Pancreas (tissue), 10 donors: Measurements from ENCODE around the gene VPS35L. TPM values are rescaled to one million over a fixed set of nuclear protein-coding genes. Genes with fewer than 3 reads are reported as not detected.

Experiments
- ATAC-seq, 4 donors: fragments of 200-7000 bp; cut with Tn5 transposase; one replicate each; pipeline versions ENCODE4 v1.8.0 to v1.9.1; 2020; ENCODE audit warnings: mild to moderate bottlenecking in 4 of 4, moderate library complexity in 4 of 4
- DNase-seq, 6 donors: peaks; one replicate each; pipeline ENCODE4 v3.0.0-alpha.2; 2020
- FAIRE-seq: peaks from 2 replicates; lab custom pipeline; 2012; peaks lifted over from hg19 to GRCh38; lab: Jason Lieb, UNC
- H3K27ac ChIP-seq, 4 donors: fragments of 200-600 bp; sonication (generic); 1 replicate in 3 of 4; 2 replicates in 1 of 4; pipeline versions ENCODE4 v1.5.0 to v1.8.0; 2020
- H3K27me3 ChIP-seq, 4 donors: fragments of 200-600 bp; one replicate each; pipeline ENCODE4 v1.8.0; 2021
- H3K36me3 ChIP-seq, 3 donors: fragments of 200-600 bp; sonication (generic) in 1 of 3; one replicate each; pipeline versions ENCODE4 v1.5.0 to v1.8.0; 2020 to 2021
- H3K4me1 ChIP-seq, 3 donors: fragments of 200-600 bp; one replicate each; pipeline ENCODE4 v1.8.0; 2021
- H3K4me3 ChIP-seq, 4 donors: fragments of 200-600 bp; sonication (generic) in 2 of 4; one replicate each; pipeline versions ENCODE4 v1.5.0 to v1.8.0; 2020 to 2021
- H3K9me3 ChIP-seq, 4 donors: fragments of 200-600 bp; one replicate each; pipeline ENCODE4 v1.8.0; 2021
- CTCF ChIP-seq, 4 donors: fragments of 200-600 bp; sonication (generic) in 3 of 4; IDR thresholded peaks; one replicate each; pipeline versions ENCODE4 v1.5.0 to v1.8.0; 2021; ENCODE audit warnings: antibody characterized with exemption in 4 of 4
- WGBS, 2 donors: extraction: QIAGEN DNeasy Blood & Tissue Kit; methylation state at CpG; one replicate each; pipeline ENCODE4 v1.1.7; 2013; 5-methylcytosine and 5-hydroxymethylcytosine counted together
- intact Hi-C, 3 donors: fragments of 100-400 bp; cut with DNase I; formaldehyde crosslinking; loops; one replicate each; pipeline versions ENCODE4 v1.11.1 to v1.14.2; 2022
- polyA plus RNA-seq, 2 donors: library from polyadenylated mRNA; stranded (reverse); fragments of 200-250 nt; gene quantifications; one replicate each; pipeline ENCODE4 v1.2.3, GENCODE V29; 2013
- total RNA-seq, 6 donors: library from RNA; stranded (reverse); fragmentation: NEBNext Ultra II Directional in 4 of 6; extraction: Animal tissue kit (Norgen Biotek cat#: 25700) in 4 of 6; gene quantifications; one replicate each; pipeline versions ENCODE4 v1.2.1 to v1.2.4, GENCODE V29; 2021 to 2023
- donor health status: healthy with polysubstance abuse.
- donor health status: DM: no; HTN: no; CAD: no; lungs with moderate emphysema.
- donor health status: DM: no; HTN: no; CAD: no.
- donor health status: control.
- donor health status: control.
- donor health status: Bipolar disorder and iron deficiency.
- donor health status: DM: yes; HTN: yes; CAD: no.
- donor health status: DM: no; HTN: no; CAD: no.
- donor health status: DM: no; HTN: no; CAD: no.
- donor health status: DM: yes; HTN: yes; CAD: no.

The VPS35L gene
- total and polyA plus RNA-seq, 8 donors: 15.2 to 35.3 (median 22.3) TPM

DNA sequence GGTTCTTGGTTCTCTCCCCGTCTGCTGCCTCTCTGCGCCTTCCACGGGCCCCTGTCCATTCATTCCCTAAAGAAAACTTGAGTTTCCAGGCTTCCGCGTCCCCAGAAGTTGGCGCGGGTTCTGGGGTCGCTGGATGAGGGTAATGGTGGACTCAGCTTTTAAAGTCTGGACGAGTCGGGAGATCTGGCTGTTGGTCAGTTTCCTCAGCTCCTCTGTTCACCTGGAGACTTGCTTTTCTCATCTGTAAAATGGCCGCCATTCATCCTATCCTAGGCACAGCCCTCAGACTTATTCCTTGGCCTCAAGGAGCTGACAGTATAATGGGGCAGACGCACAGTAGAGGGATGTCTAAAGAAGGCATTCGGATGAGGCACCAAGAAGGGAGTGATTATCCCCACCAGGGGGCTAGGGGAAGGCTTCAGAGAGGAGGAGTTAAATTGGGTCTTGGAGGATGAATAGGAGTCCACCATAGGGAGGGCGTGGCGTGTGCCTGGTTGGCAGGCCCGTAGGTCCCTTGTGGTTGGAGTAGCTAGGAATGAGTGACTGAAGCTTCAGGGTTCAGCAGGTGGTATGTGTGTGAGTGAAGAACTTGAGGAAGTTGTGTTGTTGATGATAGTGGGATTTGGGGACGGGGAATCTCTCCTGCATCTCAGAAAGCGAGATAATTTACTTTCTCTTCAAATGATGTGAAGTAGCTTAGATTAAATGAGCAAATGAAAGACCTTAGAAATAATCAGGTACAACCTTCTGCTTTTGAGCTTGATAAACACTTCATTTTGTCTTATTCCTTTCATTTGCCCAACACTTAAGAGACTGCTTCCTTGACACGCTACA lies 652 bp downstream of the VPS35L start:
- 33 to 35% methylated on average over 19 of the region's 19 CpGs for WGBS, 2 donors
- Histone ChIP-seq H3K4me3 (peak overlapping the region; percentile 71 to 86 (median 75)), H3K9me3 (no peaks in the 10 kb centered on the region), H3K4me1 (peaks cover 0 to 5% (median 0%) of the 10 kb centered on the region in 3 donors), H3K27ac (peak overlapping the region; percentile 36 to 85 (median 71)), H3K36me3 (no peaks in the 10 kb centered on the region), H3K27me3 (no peaks in the 10 kb centered on the region)
- TF ChIP-seq CTCF (IDR thresholded peaks at IDR 0.05): no peak
- FAIRE-seq (no peak), ATAC-seq (peak in 2 of 4 donors; percentile 0 to 22), DNase-seq (peak in 2 of 6 donors; percentile 7 to 34)
- intact Hi-C loops: no loop called here

GRCh38 chr16:19559242-19559910 lies 3.9 kb downstream of the VPS35L start:
- Histone ChIP-seq H3K27me3 (no peaks in the 10 kb centered on the region), H3K27ac (no peak overlapping the region), H3K9me3 (no peaks in the 10 kb centered on the region), H3K36me3 (no peaks in the 10 kb centered on the region), H3K4me1 (peaks cover 0 to 5% (median 0%) of the 10 kb centered on the region in 3 donors), H3K4me3 (no peak overlapping the region)
- peak; percentile 43 to 72 (median 56) for TF ChIP-seq CTCF (IDR thresholded peaks at IDR 0.05)
- no peak for ATAC-seq
- DNase-seq: peak in 1 of 6 donors; percentile 16
- WGBS, 2 donors: 63 to 69% methylated on average over 10 of the region's 10 CpGs
- intact Hi-C loops: no loop called here
- peak; percentile 34 for FAIRE-seq

DNA sequence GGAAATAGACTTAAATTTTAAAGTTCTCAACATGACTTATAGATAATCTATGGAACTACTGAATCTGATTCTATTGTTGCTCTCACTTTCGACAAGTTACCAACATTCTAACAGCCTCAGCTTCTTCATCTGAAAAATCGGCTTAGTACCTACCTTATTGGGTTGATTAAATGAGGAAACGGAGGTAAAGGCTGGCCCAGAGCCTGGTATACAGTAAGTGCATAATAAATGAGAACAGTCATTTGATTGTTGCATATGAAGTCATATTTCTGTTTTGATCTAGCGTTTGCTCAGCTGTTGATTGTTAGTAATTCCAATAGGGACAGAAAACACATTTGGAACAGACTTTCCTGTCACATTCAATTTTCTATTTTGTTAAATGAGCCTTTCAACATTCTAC lies 4.6 kb downstream of the VPS35L start:
- H3K9me3 ChIP-seq: no peaks in the 10 kb centered on the region
- DNase-seq (no peak), FAIRE-seq (no peak), ATAC-seq (no peak)
- no peaks in the 10 kb centered on the region for H3K27me3 ChIP-seq
- intact Hi-C loops: no loop called here
- peaks cover 0 to 1% (median 0%) of the 10 kb centered on the region in 3 donors for H3K36me3 ChIP-seq
- H3K4me1 ChIP-seq: no peaks in the 10 kb centered on the region
- TF ChIP-seq CTCF (IDR thresholded peaks at IDR 0.05): no peak
- whole genome bisulfite sequencing, 2 donors: 87 to 89% methylated on average over 4 of the region's 4 CpGs
- no peak overlapping the region for H3K4me3 ChIP-seq
- no peak overlapping the region for H3K27ac ChIP-seq

DNA sequence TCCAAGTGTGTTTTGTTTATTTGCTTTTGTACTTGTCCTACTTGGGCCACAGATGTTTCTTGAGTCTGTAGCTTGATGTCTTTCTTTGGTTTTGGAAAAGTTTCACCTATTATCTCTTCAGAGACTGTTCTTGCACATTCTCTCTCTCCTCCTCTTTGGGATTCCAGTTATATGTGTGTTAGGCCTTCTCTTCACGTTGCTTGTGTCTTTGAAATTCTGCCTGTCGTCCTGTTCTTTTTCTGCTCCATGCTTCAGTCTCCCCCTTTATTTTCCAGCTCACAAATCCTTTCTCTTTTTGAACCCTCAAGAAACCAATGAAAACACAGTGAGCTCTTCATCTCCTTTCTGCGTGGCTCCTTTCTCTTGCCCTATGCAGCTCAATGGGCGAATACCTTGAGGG lies 7.9 kb downstream of the VPS35L start:
- Histone ChIP-seq H3K27ac (no peak overlapping the region), H3K27me3 (no peaks in the 10 kb centered on the region), H3K4me1 (no peaks in the 10 kb centered on the region), H3K36me3 (peaks cover 0 to 15% (median 7%) of the 10 kb centered on the region in 3 donors), H3K4me3 (no peak overlapping the region), H3K9me3 (no peaks in the 10 kb centered on the region)
- no peak for ATAC-seq
- TF ChIP-seq CTCF (IDR thresholded peaks at IDR 0.05): no peak
- intact Hi-C loops: no loop called here
- no peak for FAIRE-seq
- 87 to 98% methylated on average over 4 of the region's 4 CpGs for WGBS, 2 donors
- no peak for DNase-seq
